Measurements from ENCODE around the gene ENOX2. TPM values are rescaled to one million over a fixed set of nuclear protein-coding genes. Genes with fewer than 3 reads are reported as not detected.
"Not testable (repeated sequence)": the region's sequence is repeated elsewhere in the genome, so short reads cannot be mapped to it uniquely, and the experiment has no call there.

Gene ENOX2
- total RNA-seq, 1 donor from 2014 or later, result 15.1 TPM

DNA sequence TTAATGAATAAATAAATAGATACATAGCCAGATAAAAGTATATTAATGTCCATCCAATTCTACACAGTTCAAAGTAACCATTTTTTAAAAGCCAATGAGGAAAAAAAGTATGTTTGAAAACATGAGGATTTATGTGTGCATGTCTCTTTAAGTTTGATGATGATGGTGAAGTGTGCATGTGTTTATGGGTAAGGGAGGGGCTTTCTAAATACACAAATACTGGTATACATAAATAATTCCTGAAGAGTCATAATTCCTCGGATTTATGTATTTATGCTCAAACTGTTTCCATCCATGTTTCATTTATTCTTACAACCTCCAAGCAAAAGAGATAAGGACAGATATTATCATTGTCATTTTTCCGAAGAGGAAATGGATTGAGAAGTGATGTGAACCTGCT lies 75.4 kb downstream of the ENOX2 start:
- DNase-seq (ENCODE audit: low read depth), result no peak

DNA sequence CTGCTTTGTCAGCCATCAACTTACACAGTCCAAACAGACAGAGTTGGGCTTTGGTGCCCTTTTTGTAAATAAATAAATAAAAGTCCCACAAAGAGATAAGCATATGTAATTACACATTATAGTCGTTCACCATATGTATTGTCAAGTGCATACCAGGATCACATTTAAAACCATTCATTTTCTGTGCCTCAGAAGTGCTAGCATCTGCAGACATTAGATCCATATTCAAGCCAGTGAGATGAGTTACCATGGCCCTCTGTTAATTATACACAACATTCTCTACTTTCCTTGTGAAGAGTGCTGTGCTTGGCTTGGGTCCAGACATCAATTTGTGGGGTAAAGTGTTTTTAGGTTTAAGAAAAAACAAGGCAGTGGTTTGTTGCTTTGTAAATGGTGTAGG lies 76.8 kb downstream of the ENOX2 start:
- DNase-seq (ENCODE audit: low read depth), result no peak

DNA sequence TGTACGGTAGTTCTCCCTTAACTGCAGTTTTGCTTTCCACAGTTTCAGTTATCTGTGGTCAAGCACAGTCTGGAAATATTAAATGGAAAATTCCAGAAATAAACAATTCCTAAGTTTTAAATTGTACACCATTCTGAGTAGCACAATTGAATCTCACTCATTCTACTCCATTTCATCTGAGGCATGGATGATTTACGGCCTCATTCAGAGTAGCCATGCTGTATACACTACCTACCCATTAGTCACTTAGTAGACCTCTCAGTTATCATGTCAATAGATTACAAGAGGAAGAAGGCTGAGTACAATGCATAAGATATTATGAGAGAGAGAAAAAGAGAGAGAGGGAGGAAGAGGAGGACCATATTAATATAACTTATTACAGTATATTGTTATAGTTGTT lies 77.5 kb downstream of the ENOX2 start:
- no peak for DNase-seq (ENCODE audit: low read depth)

DNA sequence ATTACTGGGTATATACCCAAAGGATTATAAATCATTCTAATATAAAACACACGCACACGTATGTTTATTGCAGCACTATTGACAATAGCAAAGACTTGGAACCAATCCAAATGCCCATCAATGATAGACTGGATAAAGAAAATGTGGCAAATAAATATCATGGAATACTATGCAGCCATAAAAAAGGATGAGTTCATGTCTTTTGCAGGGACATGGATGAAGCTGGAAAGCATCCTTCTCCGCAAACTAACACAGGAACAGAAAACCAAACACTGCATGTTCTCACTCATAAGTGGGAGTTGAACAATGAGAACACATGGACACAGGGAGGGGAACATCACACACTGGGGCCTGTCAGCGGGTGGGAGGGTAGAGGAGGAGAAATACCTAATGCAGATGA lies 83.6 kb downstream of the ENOX2 start:
- DNase-seq (ENCODE audit: low read depth), result not testable (repeated sequence)

DNA sequence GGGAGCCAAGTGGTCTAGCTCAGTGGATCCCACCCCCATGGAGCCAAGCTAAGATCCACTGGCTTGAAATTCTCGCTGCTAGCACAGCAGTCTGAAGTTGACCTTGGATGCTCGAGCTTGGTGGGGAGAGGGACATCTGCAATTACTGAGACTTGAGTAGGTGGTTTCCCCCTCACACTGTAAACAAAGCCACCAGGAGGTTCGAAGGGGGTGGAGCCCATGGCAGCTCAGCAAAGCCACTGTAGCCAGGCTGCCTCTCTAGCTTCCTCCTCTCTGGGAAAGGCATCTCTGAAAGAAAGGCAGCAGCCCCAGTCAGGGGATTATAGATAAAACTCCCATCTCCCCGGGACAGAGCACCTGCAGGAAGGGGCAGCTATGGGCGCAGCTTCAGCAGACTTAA lies 89.1 kb downstream of the ENOX2 start:
- not testable (repeated sequence) for DNase-seq (ENCODE audit: low read depth)

DNA sequence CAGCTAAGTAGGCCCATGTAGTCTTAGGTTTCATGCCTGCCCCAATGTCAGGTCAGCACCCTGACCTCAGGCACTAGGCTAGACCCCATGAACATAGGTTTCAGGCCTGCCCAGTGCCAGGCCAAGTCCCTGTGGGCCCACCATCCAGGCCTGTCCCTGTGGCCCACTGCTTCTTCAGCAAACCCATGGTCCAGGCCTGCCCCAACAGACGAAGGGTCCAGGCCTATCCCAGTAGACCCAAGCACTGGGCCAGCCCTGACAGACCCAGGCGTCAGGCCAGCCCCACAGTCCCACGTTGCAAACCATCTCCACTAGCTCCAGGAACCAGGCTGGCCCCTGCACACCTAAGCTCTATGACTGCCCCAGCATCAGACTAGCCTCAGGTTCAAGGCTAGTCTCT lies 92.4 kb downstream of the ENOX2 start:
- DNase-seq (ENCODE audit: low read depth), result no peak

DNA sequence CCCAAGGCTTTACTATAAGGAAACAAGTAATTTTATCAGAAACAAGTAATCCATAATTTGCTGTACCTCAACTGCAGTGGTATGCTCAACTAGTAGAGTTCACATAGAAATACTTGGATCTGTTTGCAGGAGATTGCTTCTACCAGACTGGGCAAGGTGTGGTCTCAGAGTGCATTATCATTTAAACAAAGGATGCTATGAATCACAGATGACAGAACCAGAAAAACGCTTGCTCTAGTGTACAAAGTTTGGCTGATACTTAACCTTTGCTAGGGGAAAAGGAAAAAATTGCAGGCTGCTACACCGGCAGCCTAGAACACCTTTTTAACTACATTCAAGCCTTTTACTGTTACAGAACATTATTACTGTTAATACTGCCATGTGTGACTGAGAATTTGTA lies 97.1 kb downstream of the ENOX2 start:
- DNase-seq (ENCODE audit: low read depth), result no peak

DNA sequence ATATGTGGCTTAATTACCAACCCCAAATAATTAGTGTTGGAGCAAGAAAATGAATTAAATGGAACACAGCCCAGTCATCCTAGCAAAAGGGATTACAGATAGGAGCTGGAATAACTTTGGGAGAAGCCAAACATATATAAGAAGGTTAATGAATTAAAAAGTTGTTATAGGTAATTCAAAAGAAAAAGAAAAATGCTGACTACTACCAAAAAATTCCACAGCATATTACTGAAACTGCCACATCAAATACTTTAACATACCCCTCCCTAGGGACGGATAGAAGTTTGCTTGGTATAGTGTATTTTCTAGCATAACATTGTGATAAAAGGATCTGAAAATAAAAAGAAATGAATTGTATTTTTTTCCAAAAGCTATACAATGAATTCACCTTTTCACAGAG lies 99.5 kb downstream of the ENOX2 start:
- DNase-seq (ENCODE audit: low read depth), result no peak

DNA sequence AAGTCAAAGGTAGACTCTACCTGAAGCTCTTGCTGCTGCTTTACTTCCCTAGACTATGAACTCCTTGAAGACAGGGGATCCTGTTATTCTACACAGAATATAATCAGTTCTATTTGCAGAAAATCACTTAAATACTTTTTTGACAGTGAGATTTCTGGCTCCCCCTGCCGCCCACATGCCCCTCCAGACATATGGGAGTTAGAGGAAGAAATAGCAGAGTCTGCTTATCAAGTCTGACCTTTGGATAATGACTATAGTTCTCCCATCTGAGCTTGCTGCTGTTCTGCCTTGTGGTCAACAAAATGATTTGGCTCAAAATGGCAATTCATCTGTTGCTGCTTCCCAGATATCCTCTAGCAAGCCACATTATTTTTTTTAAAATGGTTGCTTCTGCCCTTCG lies 101.1 kb downstream of the ENOX2 start:
- DNase-seq (ENCODE audit: low read depth), result no peak

DNA sequence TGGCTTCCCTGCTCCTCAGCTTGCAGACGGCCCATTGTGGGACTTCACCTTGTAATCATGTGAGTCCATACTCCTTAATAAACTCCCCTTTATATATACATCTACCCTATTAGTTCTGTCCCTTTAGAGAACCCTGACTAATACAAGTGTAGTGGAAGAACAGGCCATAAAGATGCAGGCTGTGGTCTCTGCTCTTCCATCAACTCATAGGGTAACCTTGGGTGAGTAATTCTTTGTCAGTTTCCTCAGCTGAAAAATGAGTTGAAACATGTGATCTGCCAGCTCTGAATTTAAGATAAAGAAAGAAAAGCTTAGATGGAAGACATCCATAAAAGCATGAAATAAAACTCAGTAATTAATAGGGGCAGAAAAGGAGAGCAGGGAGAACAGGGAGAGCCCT lies 103.6 kb downstream of the ENOX2 start:
- peak; percentile 8 for DNase-seq (ENCODE audit: low read depth)

DNA sequence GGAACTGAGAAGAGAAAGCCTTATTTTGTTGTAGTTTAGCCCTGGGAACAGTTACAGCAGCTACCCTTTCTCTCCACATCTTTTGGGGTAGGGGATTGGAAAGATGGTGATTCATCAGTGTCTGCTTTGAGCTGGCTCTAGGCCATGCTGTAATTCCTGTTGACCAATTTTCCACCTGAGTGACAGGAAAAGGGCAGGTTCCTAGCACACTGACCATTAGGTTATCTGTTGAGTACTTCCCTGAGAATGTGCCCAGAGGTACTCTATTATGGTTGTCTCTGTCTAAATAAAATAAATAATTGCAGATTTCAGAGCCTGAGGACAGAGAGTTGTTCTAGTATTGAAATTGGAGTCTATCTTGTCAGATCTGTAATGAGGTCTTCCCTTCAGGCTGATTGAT lies 109.0 kb downstream of the ENOX2 start:
- peak; percentile 25 for DNase-seq (ENCODE audit: low read depth)

DNA sequence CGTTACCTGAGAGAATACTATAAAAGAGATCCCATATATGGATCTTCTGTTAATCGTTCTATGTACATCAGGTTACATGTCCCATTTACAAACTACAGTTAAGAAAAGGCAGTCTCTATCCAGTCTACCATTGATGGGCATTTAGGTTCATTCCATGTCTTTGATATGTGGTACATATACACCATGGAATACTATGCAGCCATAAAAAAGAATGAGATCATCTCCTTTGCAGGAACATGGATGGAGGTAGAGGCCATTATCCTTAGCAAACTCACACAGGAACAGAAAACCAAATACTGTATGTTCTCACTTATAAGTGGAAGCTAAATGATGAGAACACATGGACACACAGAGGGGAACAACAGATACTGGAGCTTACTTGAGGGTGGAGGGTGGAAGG lies 111.1 kb downstream of the ENOX2 start:
- not testable (repeated sequence) for DNase-seq (ENCODE audit: low read depth)

DNA sequence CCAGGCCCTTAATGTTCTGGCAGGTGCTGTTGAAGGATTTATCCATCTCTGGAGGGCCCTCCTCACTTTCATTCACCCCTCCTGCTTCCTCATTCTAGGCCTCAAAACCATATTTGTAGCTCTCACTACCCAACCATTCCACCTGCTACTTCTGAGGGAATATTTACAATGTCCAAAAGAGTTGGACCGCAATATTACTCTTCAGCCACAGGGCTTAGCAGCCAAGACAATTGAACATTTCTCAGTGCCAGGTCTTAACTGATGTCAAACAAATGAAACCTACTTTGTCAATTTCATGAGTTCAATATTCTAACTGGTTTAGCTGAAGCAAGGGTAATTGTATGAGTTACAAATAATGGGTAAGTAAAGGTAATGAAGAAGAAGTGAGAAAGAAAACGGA lies 113.2 kb downstream of the ENOX2 start:
- DNase-seq (ENCODE audit: low read depth), result no peak

DNA sequence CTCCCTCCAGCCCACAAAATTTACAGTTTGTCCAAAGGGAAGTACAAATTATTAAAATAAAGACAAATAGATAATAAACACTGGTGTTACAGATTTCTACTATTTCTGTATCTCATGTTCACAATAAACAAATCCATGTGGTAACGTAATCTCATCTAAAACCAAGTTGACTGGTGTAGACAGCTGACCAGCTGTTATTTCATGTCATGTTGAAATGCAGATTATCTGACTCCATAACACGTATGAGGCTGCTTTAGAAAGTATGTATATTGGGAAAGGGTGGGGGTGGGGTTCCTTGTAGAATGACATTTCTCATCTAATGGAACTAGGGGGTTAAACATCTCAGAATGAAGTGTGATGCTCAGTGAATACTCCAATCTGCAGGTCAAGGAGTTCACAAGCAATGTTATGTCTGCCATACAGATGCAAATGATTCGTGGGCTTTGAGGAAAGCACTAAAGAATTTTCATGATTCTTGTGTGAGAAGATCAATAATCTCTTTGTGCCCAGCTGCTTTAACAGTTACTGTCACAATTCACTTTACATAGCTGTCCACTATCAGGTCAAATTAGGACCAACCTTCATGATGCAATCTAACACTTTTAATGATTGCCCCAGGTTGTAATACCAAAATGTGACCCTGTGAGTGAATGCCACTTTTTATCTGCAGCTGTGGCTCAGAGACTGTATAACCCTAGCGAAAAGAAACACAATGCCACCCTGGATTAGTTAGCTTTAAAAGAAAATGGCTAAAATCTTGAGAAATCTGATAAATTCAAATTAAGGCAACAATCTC lies 114.0 kb downstream of the ENOX2 start:
- DNase-seq (ENCODE audit: low read depth), result no peak

DNA sequence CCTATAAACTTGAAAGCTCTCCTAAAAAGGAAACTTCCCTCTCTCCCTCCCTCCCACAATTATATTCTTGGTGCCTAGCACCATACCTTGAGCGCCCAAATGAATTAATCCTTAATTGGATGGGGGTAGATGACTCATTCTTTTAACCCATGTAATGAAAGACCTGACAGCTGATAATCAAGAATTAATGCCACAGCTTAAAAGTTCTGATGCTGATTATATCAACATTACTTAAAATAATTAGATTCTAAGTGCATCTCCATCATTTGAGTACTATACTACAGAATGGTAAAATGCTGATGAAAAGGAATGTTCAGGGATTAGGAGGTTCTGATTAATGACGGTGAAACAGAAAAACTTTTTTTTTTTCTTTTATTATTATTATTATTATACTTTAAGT lies 117.0 kb downstream of the ENOX2 start:
- DNase-seq (ENCODE audit: low read depth), result no peak

DNA sequence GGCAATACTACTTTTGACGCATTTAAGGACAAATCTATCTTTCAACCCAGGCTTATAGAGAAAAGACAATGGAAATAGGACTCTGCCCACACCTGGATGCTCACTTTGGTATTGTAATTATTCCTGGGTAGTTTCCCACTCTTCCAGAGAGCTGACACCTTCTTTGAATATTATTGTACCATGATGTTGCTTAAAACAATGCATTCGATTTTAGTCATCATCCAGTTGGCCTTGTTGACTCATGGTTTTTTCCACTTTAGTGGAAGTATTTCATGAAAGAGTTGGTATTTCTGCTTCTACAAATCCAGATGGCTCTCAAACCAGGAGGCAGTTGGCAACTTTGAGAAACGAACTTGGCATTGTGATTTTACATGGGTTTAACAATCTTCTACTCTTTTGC lies 124.2 kb downstream of the ENOX2 start:
- peak; percentile 33 for DNase-seq (ENCODE audit: low read depth)

DNA sequence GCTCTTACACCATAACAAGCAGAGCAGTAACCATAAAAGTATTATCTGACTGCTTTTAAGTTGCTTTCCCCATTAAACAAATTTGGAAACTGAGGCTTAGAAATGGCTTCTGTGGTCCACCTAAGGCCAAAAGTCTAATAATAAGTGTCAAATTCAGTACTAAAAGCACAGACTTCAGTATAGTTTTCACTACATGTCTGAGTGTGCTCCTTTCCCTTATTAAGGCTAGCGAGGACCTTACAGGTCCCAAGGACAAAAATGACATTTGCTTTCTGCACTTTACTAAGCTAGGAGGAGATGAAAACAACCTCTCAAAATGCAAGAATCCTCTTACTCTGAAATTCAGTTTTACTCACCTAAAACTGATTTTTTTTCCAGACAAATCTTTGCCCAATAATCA lies 127.2 kb downstream of the ENOX2 start:
- DNase-seq (ENCODE audit: low read depth), result no peak

DNA sequence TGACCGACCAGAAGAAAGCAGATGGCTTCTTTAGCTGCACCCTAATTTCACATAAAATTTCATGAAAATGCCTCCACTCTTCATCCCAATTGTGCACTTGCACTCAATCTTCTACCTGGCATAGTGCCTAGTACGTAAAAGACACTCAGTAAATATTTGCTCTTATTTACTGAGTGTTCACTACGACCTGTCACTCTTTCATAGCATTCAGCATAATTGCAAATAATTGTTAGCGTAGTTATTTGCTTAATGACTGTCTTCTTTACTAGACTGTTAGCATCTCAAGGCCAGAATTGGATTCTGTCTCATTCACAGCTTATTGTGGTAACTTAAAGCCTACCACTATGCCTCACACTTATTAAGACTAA lies 130.2 kb downstream of the ENOX2 start:
- no peak for DNase-seq (ENCODE audit: low read depth)

DNA sequence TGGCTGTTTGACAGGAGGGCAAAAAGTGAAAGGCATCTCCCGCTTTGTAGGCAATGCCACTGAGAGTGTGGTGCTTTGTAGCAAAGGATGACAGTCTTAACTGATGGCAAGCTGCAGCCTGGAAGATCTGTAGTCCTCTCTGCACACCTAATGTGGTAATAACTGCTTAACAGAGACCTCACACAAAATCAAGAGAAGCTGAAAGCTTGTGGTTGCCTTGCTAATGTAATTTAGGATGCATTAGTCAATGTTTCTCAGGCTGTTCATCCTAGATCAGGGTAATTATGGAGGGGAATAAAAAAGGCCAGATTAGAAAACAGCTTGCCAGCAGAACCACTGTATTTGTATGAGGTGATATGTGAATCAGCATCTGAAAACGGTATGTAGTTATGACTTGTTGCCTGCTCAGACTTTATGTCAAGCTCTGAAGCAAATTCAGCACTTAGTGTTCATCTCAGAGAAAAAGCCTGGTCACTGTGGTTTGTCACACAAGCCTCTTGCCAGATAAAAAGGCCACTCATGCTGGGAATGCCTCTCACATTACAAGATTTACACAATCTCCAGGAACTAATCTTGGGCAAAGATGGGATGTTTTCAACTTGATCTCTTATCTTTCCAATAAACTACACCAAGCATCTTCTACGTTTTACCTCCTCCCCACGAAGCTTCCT lies 130.8 kb downstream of the ENOX2 start:
- peak; percentile 35 for DNase-seq (ENCODE audit: low read depth)

DNA sequence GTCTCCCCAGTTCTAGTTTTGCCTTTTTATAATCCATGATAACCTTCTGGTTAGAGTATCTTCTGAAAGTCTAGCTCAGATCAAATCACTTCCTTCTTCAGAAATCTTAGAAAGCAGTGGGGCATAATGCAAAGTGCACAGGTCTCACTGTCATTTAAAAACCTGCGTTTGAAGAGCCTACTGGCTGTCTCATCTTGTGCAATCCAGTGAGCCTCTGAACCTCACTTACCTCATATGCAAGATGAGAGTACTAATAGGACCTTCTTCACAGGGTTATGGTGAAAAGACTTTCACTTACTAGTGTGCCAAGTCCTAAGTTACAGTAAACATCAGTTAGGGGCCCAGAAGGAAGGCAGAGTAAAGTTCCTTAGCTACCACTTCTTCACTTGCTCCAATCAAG lies 131.4 kb downstream of the ENOX2 start:
- DNase-seq (ENCODE audit: low read depth), result no peak

DNA sequence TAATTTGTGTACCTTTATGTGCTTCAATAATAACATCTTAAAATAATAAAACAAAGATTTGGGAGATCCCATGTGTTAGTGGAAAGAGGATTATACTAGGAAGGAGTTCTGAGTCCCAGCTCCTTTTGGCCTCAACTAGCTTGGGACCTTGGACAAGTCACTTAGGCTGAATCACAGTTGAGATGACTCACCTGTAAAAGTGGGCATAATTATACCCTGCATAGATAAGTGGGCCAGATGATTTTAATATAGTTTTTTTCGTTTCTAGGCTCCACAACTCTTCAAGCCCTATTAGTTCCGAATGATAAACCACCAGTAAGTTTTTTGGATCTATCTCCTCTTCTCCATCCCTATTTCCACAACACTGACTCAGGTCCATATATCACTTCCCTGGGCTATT lies 131.8 kb downstream of the ENOX2 start:
- DNase-seq (ENCODE audit: low read depth), result peak; percentile 11

DNA sequence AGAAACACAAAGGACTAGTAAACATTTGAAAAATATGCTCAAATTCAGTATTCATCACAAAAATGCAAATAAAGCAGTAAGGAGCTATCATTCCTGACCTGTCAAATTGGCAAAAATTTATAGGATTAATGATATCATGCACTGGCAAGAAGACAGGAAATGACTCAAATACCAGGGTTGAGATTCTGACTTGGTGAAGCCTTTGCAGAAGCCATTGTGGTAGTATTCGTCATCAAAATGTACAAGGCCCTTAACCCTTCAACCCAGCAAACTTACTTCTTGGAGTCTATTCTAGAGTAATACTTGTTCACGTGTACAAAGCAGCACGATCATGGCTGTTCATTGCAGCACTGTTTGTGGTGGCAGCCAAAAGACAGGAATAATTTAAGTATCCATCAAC lies 132.4 kb downstream of the ENOX2 start:
- DNase-seq (ENCODE audit: low read depth), result peak; percentile 72

DNA sequence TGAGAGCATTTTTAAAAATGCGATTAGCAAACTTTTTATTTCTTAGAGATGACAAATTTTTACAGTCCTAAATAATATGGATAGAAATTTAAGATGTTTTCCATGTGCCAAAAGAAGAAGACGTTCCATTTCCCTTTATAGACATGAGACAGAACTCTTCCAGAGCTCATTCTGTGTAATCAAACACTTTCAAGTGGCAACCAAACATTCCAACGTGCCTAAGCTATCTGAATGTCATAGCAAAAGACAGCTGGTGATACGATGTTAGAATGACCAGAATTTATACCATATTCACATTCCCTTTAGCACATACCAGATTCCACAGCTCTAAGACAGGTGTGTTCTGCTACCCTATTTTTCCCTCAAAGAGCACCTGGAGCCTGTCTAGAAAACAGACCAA lies 133.2 kb downstream of the ENOX2 start:
- DNase-seq (ENCODE audit: low read depth), result no peak

DNA sequence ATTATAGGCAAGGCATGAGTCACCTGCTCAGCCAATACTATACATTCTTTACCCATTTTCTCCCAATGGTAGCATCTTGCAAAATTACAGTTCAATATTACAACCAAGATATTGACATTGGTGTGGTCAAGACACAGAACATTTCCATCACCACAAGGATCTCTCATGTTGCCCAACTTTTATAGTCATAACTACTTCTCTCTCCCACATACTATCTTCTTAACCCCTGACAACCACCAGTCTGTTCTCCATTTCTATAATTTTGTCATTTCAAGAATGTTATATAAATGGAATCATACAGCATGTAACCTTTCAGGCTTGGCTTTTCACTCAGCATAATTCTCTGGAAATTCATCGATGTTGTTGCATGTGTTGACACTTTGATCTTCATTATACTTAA lies 144.9 kb downstream of the ENOX2 start:
- DNase-seq (ENCODE audit: low read depth), result no peak
